Hair follicular keratinocyte (primary cell): ENCODE data around the gene USP51. TPM values are rescaled to one million over a fixed set of nuclear protein-coding genes. Genes with fewer than 3 reads are reported as not detected.

ENCODE experiments used
- total RNA-seq: library from RNA; depleted of rRNA; stranded (reverse); fragments of >200 nt; gene quantifications from 2 replicates; pipeline ENCODE4 v1.2.3, GENCODE V29; 2015

Gene USP51
- 0.38 and 0.39 TPM in 2 replicates for total RNA-seq

GRCh38 chrX:55489314-55490009, at the start of gene USP51:
Gene USP51, minus strand, starts transcription at chrX:55489848. Its CDS starts 909 bp downstream, at chrX:55488939.

GRCh38 chrX:55451990-55452832, 37.4 kb downstream of the USP51 start, which contains the start of gene MAGEH1:
Gene MAGEH1, plus strand, starts transcription at chrX:55452127. Its CDS starts 248 bp downstream, at chrX:55452375.

Other genes starting within 250 kb of the USP51 start
- not detected in 2 replicates for gene PAGE3, start 224.9 kb downstream of the USP51 start, total RNA-seq
- gene MAGEH1, start 37.7 kb downstream of the USP51 start, total RNA-seq = 3.8 and 6.0 TPM in 2 replicates
- gene FOXR2, start 133.6 kb upstream of the USP51 start, total RNA-seq = not detected in 2 replicates
- gene RRAGB, start 227.9 kb upstream of the USP51 start, total RNA-seq = 6.0 and 9.1 TPM in 2 replicates